CD1c-positive myeloid dendritic cell (primary cell): Measurements from ENCODE around the gene RPP14.

ENCODE experiments used
- DNase-seq: peaks from one replicate; pipeline ENCODE4 v3.0.0-alpha.2; 2016; ENCODE audit errors: extremely low spot score

The RPP14 gene

GRCh38 chr3:58291671-58292338 lies 14.2 kb upstream of the RPP14 start:
- DNase-seq = no peak

DNA sequence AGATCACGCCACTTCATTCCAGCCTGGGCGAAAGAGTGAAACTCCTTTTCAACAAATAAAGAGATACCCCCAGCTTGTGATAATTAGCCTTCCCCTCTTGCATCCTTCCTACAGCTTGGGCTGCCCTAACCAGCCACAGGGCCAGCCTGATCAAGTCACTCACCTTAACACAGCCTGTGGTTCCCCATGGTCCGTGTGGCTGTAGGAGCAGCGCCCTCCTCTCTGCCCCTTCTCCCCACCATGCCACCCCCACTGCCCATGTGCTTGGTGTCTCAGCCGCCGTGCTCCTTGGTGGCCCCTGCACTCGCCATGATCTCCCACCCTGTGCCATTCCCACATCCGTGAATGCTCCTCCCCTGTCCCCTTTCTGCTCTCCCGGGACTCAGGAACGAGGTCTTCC lies 13.2 kb upstream of the RPP14 start:
- DNase-seq = no peak

GRCh38 chr3:58293516-58293915 lies 12.5 kb upstream of the RPP14 start:
- DNase-seq = no peak

DNA sequence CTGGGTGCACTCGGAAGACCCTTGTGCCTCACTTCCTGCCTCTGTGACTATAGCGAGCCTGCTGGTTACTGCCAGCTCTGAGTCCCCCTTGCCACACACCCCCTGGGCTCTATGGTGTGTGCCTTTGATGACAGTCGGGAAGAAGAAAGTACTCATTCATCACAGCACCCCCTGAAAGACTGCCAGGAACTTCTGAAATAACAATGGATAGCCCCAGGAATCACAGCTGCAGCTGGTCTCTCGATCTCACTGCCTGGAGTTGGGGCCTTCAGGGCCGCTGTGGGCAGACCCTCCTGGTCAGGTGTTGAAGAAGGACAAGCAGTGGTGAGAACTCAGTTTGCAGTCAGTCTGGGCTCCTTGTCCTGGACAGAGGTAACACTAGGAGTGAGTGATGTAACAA lies 9.8 kb upstream of the RPP14 start:
- DNase-seq = no peak

- no peak for DNase-seq
Measured at GRCh38 chr3:58296843-58297242, 9.2 kb upstream of the RPP14 start.

DNA sequence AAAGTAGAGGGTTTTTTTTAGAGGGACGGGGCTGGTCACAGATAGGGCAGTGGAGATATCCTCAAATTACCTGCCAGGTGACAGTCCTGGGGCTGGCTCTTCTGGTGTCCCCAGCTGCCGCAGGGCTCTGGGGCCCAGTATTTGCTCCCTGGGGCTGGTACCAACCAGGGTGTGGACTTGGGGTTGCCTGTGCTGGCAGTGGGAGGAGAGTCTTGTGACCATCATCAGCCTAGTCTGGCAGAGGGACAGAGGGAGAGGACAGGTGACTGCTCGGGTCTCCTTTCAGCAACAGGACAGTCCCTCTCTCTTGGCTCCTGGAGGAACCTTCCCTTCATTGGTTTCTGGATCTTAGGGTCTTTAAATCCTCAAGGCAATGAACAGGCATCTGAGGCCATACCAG lies 7.9 kb upstream of the RPP14 start:
- DNase-seq = no peak

- no peak for DNase-seq
Measured at GRCh38 chr3:58299075-58299474, 7.0 kb upstream of the RPP14 start.

- DNase-seq = peak; percentile 40
Measured at GRCh38 chr3:58299839-58300516, 6.1 kb upstream of the RPP14 start.

- peak; percentile 46 for DNase-seq
Measured at GRCh38 chr3:58307639-58308215, 1.7 kb downstream of the RPP14 start.

GRCh38 chr3:58308728-58309127 lies 2.7 kb downstream of the RPP14 start:
- no peak for DNase-seq

DNA sequence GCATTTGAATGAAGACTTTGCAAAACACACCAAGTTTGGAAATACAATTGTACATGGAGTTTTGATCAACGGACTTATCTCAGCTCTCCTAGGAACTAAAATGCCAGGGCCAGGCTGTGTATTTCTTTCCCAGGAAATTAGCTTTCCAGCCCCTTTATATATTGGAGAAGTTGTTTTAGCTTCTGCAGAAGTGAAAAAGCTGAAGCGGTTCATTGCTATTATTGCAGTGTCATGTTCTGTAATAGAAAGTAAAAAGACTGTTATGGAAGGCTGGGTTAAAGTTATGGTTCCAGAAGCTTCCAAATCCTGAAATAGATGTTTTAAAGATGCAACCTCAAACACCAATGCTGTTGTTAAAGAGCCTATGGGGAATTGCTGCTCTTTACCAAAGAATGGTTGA lies 11.8 kb downstream of the RPP14 start:
- DNase-seq = peak; percentile 65

- DNase-seq = no peak
Measured at GRCh38 chr3:58321791-58322190, 15.7 kb downstream of the RPP14 start.

DNA sequence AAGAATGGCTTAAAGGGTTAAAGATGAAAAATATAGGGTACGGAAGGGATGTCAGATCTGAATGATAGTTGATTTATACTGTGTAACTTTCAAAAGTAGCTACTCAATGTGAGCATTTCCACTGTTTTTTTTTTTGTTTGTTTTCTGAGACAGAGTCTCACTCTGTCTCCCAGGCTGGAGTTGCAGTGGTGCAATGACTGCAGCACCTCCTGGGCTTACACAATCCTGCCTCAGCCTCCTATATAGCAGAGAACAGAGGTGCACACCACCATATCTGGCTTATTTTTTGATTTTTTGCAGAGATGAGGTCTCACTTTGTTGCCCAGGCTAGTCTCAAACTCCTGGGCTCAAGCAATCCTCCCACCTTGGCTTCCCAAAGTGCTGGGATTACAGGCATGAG lies 16.7 kb downstream of the RPP14 start:
- DNase-seq = no peak

DNA sequence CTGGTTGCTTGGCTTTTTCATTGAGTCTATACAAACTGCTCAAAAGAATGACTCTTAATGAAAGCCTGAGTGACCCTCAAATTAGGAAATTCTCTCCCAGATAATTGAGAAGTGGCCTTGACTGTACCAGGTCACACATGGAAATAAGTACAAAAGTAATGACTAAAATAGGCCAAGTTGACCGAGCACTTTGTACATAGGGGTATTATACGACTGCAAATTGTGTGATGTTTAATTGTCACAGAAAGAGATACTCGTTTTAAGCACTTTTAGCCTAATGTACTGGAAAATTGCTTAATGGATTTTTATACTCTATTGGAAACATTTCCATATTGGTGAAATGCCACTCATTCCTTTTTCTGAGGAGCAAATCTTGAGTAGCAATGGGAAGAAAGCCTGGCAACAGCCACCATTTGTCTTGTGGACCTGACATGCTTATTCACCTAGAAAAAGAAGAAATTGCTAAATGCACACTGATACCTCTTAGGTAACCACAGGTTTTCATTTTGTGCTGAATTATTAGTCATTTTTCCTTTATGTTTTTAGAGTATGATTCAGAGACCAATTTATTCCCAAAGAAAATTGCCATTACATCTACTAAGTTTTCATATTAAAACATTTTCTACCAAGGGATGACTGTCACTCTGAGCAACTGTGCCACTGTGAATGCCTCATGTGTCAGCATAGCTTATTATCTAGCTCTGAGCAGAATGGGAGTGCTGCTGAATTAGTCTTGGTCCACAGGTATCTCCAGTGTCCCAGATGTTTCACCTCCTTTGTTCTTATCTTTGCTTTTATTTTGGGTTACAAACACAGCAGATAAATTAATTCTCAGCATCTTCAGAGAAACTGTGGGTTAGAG lies 17.7 kb downstream of the RPP14 start:
- no peak for DNase-seq

DNA sequence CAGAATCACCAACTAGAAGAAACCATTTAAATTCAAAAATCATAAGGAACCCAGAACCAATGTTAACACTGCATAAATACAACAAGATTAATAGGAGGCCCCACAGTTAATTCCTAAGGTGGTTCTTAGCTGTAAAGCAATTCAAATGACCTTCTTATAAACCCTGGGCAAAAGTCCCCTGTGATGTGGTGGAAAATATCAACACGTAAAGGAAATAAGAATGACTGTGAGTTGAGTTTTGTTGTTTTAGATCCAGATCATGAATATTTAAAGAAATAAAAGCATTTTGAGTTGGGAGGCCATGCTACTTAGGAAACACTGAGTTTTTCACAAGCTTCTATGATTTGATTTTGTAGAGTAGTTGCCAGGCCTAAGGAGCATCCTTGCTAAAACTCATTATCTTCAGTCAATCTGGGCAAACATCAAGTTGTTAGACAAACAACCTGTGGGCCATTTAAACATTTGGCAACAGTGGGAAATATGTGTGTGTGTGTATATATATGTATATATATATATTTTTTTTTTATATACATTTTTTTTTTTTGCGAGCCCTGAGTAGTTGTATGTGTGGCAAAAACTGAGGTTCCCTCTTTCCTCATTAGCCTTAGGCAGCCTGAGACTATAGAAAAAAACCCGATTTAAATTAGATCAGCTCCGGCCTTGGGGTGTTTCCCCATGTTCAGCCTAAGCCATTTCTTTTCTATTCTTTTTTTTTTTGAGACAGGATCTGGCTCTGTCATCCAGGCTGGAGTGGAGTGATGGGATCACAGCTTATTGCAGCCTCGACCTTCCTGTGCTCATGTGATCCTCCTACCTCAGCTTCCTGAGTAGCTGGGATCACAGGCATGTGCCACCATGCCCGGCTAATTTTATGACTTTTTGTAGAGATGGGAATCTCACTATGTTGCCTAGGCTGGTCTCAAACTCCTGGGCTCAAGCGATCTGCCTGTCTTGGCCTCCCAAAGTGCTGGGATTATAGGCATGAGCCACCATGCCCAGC lies 18.6 kb downstream of the RPP14 start:
- no peak for DNase-seq

DNA sequence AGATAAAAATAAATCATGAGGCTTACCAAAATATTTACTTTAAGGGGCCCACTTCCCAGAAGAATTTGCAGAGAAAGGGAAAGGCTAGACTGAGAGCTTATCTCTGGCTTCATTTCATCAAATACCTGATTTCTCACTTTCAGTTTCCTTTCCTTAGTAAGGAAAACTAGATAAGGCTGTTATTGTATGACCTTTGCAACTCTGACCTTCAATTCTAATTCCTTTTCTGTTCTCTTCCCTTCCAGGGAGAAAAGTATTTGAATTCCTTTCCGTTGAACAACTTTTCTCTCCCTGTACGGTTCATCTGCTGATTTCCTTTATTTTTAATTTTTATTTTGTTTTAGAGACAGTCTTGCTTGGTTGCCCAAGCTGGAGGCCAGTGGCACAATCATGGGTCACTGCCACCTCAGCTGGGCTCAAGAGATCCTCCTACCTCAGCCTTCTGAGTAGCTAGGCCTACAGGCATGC lies 19.5 kb downstream of the RPP14 start:
- no peak for DNase-seq

- no peak for DNase-seq
Measured at GRCh38 chr3:58326267-58326900, 20.3 kb downstream of the RPP14 start.

GRCh38 chr3:58329150-58329921 lies 23.3 kb downstream of the RPP14 start:
- DNase-seq = no peak

DNA sequence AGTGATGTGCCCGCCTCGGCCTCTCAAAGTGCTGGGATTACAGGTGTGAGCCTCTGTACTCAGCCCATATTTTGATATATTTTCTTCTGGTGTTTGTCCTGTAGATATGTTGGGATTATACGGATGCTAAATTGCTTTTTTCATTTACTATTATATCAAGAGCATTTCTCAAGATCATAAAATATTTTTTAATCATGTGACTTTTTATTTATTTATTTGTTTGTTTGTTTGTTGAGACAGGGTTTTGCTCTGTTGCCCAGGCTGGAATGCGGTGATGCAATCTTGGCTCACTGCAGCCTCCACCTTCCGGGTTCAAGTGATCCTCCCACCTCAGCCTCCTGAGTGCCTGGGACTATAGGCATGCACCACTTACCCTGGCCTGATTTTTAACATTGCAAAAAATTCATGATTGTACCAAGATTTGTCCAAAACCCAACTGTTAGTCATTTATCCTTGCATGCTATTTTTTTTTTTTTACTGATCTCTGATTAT lies 23.9 kb downstream of the RPP14 start:
- DNase-seq = no peak
